Measurements from ENCODE around the gene CHST13.

The CHST13 gene

GRCh38 chr3:126538966-126539365, 15.0 kb downstream of the CHST13 start:
- Histone ChIP-seq H3K27ac (ENCODE audit: extremely low read depth, low read depth, low read length) (no peak overlapping the region), H3K9me3 (ENCODE audit: control insufficient read depth, insufficient read depth, low read depth, low read length) (no peaks in the 10 kb centered on the region), H3K4me1 (ENCODE audit: control insufficient read depth, insufficient read depth, low read length) (no peaks in the 10 kb centered on the region), H3K36me3 (ENCODE audit: control insufficient read depth in 2 of 2, insufficient read depth in 1 of 2, low read length in 2 of 2) (no peaks in the 10 kb centered on the region), H3K4me3 (ENCODE audit: low read depth, low read length) (no peak overlapping the region)
- TF ChIP-seq ZNF433 (tag by site-specific recombination; IDR thresholded peaks at IDR 0.05; ENCODE audit: low read depth) (no peak), ZNF311 (tag by site-specific recombination; IDR thresholded peaks at IDR 0.05; ENCODE audit: borderline replicate concordance) (no peak), GFI1B (tag by site-specific recombination; IDR thresholded peaks at IDR 0.05) (no peak), ZNF670 (tag by site-specific recombination; IDR thresholded peaks at IDR 0.05; ENCODE audit: low read depth) (no peak), ZNF214 (tag by site-specific recombination; IDR thresholded peaks at IDR 0.05; ENCODE audit: borderline replicate concordance) (no peak), KLF9 (tag by site-specific recombination; IDR thresholded peaks at IDR 0.05; ENCODE audit: low read depth) (no peak), PRDM10 (tag by site-specific recombination; IDR thresholded peaks at IDR 0.05) (no peak), ZBTB6 (tag by site-specific recombination; IDR thresholded peaks at IDR 0.05) (no peak), CTCF (tag by site-specific recombination; IDR thresholded peaks at IDR 0.05) (no peak), KLF10 (tag by site-specific recombination; IDR thresholded peaks at IDR 0.05) (no peak)
- POLR2A ChIA-PET = no interaction called here
- CTCF ChIA-PET = no interaction called here

- CTCF ChIA-PET = no interaction called here
- TF ChIP-seq ZNF37A (tag by site-specific recombination; IDR thresholded peaks at IDR 0.05) = no peak
- TF ChIP-seq ZBTB6 (tag by site-specific recombination; IDR thresholded peaks at IDR 0.05) = no peak
- TF ChIP-seq EGR2 (tag by site-specific recombination; IDR thresholded peaks at IDR 0.05; ENCODE audit: low read depth) = no peak
- TF ChIP-seq ZSCAN4 (tag by site-specific recombination; IDR thresholded peaks at IDR 0.05) = no peak
- TF ChIP-seq ZNF555 (tag by site-specific recombination; conservative IDR thresholded peaks at IDR 0.05) = no peak
- no peak for TF ChIP-seq OSR2 (tag by site-specific recombination; IDR thresholded peaks at IDR 0.05)
- no peak for TF ChIP-seq ZNF514 (tag by site-specific recombination; IDR thresholded peaks at IDR 0.05)
- no peak for TF ChIP-seq ZNF335 (tag by site-specific recombination; conservative IDR thresholded peaks at IDR 0.05)
- no peak for TF ChIP-seq INSM2 (tag by site-specific recombination; IDR thresholded peaks at IDR 0.05)
- TF ChIP-seq PATZ1 (tag by site-specific recombination; IDR thresholded peaks at IDR 0.05) = no peak
- TF ChIP-seq TRIM28 (IDR thresholded peaks at IDR 0.05; ENCODE audit: borderline replicate concordance, low read length) = no peak
- TF ChIP-seq ZNF248 (tag by site-specific recombination; IDR thresholded peaks at IDR 0.05) = no peak
- no peak for TF ChIP-seq ZNF48 (tag by site-specific recombination; IDR thresholded peaks at IDR 0.05)
Measured at GRCh38 chr3:126539558-126540250, 15.7 kb downstream of the CHST13 start.

More at GRCh38 chr3:126539558-126540250, 15.7 kb downstream of the CHST13 start:
- POLR2A ChIA-PET = no interaction called here
- no peak overlapping the region for H3K4me3 ChIP-seq (ENCODE audit: low read depth, low read length)
- H3K4me1 ChIP-seq (ENCODE audit: control insufficient read depth, insufficient read depth, low read length) = no peaks in the 10 kb centered on the region
- no peaks in the 10 kb centered on the region for H3K9me3 ChIP-seq (ENCODE audit: control insufficient read depth, insufficient read depth, low read depth, low read length)
- no peaks in the 10 kb centered on the region for H3K36me3 ChIP-seq (ENCODE audit: control insufficient read depth in 2 of 2, insufficient read depth in 1 of 2, low read length in 2 of 2)
- no peak overlapping the region for H3K27ac ChIP-seq (ENCODE audit: extremely low read depth, low read depth, low read length)
